Memory B cell (primary cell): ENCODE results near the gene ZCCHC14.

Experiments used
- ATAC-seq: fragments of 150-1000 bp; cut with Tn5 transposase; 2 replicates; pipeline ENCODE4 v1.10.0; 2021; ENCODE audit warnings: low read depth, mild to moderate bottlenecking, moderate library complexity
- DNase-seq, 2 donors: peaks; one replicate each; pipeline ENCODE4 v3.0.0; 2022; ENCODE audit warnings: low spot score in 2 of 2
- H3K27ac Mint-ChIP-seq: one replicate; pipeline ENCODE4 v1.8.0; 2022; ENCODE audit warnings: mild to moderate bottlenecking, moderate library complexity, mixed read lengths
- H3K27me3 Mint-ChIP-seq: one replicate; pipeline ENCODE4 v1.8.0; 2022; ENCODE audit warnings: mixed read lengths
- H3K36me3 Mint-ChIP-seq: one replicate; pipeline ENCODE4 v1.8.0; 2022; ENCODE audit warnings: mild to moderate bottlenecking, mixed read lengths
- H3K4me1 Mint-ChIP-seq: one replicate; pipeline ENCODE4 v1.8.0; 2022; ENCODE audit warnings: mixed read lengths
- H3K4me3 Mint-ChIP-seq: one replicate; pipeline ENCODE4 v1.8.0; 2022; ENCODE audit warnings: mild to moderate bottlenecking, moderate library complexity, mixed read lengths
- H3K9me3 Mint-ChIP-seq: one replicate; pipeline ENCODE4 v1.8.0; 2022; ENCODE audit warnings: mixed read lengths

The ZCCHC14 gene

GRCh38 chr16:87469169-87469568, 23.7 kb downstream of the ZCCHC14 start:
- Mint-ChIP-seq H3K9me3 (no peaks in the 10 kb centered on the region), H3K36me3 (no peaks in the 10 kb centered on the region), H3K27ac (no peak overlapping the region), H3K4me1 (peaks cover 11% of the 10 kb centered on the region), H3K27me3 (no peaks in the 10 kb centered on the region), H3K4me3 (no peak overlapping the region)
- DNase-seq (no peak), ATAC-seq (no peak)

DNA sequence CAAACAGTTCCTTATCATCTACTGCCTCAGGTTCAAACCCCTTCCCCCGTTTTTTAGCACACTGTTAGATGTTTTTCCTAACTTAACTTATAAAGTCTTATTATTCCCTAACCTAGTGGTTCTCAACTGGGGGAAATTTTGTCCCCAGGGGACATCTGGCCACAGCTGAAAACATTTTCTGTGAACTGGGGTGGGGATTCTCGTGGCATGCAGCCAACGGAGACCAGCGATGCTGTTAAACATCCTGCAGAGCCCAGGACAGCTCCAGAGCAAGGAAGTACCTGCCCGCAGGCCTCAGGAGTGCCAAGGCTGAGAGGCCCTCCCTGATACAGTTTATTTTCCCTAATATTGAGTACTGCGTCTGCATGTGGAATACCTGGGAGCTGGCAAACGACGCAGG, 24.3 kb downstream of the ZCCHC14 start:
- peaks cover 11% of the 10 kb centered on the region for H3K4me1 Mint-ChIP-seq
- no peaks in the 10 kb centered on the region for H3K36me3 Mint-ChIP-seq
- DNase-seq, result no peak
- no peaks in the 10 kb centered on the region for H3K9me3 Mint-ChIP-seq
- H3K27ac Mint-ChIP-seq, result no peak overlapping the region
- no peak overlapping the region for H3K4me3 Mint-ChIP-seq
- no peak for ATAC-seq
- H3K27me3 Mint-ChIP-seq, result no peaks in the 10 kb centered on the region

DNA sequence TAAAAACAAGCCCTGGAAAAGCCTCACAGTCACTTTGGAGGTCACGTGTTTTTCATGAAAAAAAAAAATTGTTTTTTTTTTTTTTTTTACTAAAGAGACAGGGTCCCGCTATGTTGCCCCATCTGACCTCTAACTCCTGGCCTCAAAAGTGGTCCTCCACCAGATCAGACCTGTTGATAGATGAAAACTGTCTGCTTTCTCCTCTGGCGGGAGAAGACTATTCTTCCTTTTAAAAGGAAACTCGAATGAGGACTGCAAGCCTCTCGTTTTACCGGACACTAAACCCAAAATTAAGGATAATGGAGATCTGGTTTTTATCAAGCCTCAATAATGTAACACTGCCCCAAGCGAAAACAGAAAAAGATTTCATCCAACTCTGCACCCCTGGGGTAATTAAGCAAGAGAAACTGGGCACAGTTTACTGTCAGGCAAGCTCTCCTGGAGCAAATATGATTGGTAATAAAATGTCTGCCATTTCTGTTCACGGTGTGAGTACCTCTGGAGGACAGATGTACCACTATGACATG, 25.8 kb downstream of the ZCCHC14 start:
- H3K27me3 Mint-ChIP-seq, result no peaks in the 10 kb centered on the region
- no peak for ATAC-seq
- no peak for DNase-seq
- H3K36me3 Mint-ChIP-seq, result no peaks in the 10 kb centered on the region
- H3K4me1 Mint-ChIP-seq, result peaks cover 11% of the 10 kb centered on the region
- no peak overlapping the region for H3K4me3 Mint-ChIP-seq
- H3K9me3 Mint-ChIP-seq, result no peaks in the 10 kb centered on the region
- no peak overlapping the region for H3K27ac Mint-ChIP-seq

GRCh38 chr16:87465879-87466278, 26.9 kb downstream of the ZCCHC14 start:
- H3K4me3 Mint-ChIP-seq, result no peak overlapping the region
- H3K9me3 Mint-ChIP-seq, result no peaks in the 10 kb centered on the region
- DNase-seq, result no peak
- no peak overlapping the region for H3K27ac Mint-ChIP-seq
- H3K36me3 Mint-ChIP-seq, result no peaks in the 10 kb centered on the region
- no peak for ATAC-seq
- H3K4me1 Mint-ChIP-seq, result peaks cover 13% of the 10 kb centered on the region
- no peaks in the 10 kb centered on the region for H3K27me3 Mint-ChIP-seq

DNA sequence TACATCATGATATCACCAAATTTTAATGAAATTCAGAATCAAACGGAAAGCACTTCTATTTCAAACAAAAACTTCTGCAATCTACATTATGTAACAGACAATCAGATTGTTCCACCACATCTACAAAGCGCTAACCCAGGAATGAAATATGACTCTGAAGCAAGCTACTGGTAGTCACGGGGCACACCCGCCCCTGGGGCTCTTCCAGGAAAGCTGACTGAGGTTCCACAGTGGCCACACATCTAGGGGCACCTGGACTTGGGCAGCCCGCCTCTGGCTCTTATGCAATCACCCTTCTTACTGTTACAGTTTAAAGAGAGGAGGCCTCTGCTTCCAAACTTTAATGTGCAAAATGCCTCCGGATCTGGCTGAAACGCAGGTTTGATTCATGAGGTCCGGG, 27.5 kb downstream of the ZCCHC14 start:
- Mint-ChIP-seq H3K36me3 (no peaks in the 10 kb centered on the region), H3K27me3 (no peaks in the 10 kb centered on the region), H3K4me1 (peaks cover 13% of the 10 kb centered on the region), H3K27ac (peak overlapping the region; percentile 8), H3K9me3 (no peaks in the 10 kb centered on the region), H3K4me3 (no peak overlapping the region)
- ATAC-seq (no peak), DNase-seq (no peak)

DNA sequence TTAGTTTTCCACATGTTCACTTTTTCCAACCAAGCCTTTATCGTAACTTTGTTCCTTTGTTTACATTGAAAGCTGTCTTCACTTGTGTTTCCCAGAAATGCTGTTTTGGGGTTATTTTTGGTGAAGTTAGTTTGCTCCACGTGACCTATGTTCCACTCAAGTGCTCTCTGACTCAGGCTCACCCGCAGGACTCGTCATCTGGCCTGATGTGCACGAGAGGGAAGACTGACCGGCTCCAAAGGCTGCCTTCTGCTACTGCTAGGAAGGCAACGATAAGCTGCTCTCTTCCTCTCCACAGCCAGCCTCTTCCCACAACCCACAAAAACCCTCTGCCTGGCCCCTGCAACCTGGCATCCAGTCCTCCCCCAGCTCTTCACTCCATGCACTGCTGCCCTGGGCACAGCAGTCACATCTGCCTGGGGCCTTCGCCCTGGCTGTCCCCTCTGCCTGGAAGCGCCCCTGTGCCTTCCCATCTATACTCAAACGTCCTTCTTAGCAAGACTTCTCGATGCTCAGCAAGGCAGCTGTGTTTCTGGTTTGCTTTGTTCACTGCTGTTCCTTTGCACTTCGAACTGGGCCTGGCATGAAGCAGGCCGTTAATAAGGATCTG, 28.0 kb downstream of the ZCCHC14 start:
- Mint-ChIP-seq H3K27me3 (no peaks in the 10 kb centered on the region), H3K36me3 (no peaks in the 10 kb centered on the region), H3K4me3 (no peak overlapping the region), H3K27ac (peak overlapping the region; percentile 8), H3K9me3 (no peaks in the 10 kb centered on the region), H3K4me1 (peaks cover 13% of the 10 kb centered on the region)
- ATAC-seq (peak; percentile 54), DNase-seq (no peak)

DNA sequence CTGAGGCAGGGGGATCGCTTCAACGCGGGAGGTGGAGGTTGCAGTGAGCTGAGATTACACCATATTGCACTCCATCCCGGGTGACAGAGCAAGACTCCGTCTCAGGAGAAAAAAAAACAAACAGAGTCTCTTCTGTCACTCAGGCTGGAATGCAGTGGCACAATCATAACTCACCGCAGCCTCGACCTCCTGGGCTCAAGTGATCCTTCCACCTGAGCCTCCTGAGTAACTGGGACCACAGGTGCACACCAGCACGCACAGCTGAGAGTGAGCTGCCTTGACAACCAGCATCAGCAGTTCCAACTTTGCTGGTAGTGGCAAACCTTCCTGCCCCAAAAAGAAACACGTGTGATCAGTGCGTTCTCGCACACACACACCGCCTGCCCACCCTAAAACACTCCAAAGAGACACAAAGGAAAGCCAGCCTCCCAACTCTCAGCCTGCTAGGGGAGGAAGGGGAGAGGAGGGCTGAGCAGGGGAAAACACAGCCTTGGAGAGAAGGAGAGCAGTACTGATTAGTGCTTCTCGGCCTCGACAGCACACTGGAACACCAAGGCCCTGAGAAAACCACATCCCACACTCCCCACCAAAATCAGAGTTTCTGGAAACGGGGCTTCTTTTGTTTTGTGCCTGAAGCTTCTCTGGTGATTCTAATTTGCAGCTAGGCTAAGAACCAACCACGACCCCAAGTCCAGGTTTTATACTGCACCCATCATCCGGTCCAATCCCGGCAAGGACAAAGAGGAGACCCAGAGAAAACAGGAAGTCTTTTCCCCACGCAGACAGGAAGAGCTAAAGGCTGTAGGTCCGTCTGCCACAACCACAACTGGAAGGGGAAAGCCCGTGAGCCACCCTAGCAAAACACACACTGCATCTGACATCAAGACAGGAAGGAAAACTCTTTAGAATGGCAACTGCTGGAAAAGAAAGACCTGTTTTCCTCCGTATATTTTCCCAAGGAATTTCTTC, 28.8 kb downstream of the ZCCHC14 start:
- no peaks in the 10 kb centered on the region for H3K36me3 Mint-ChIP-seq
- no peak overlapping the region for H3K4me3 Mint-ChIP-seq
- ATAC-seq, result peak; percentile 53
- H3K4me1 Mint-ChIP-seq, result peaks cover 13% of the 10 kb centered on the region
- no peaks in the 10 kb centered on the region for H3K9me3 Mint-ChIP-seq
- H3K27me3 Mint-ChIP-seq, result no peaks in the 10 kb centered on the region
- no peak overlapping the region for H3K27ac Mint-ChIP-seq
- DNase-seq, result no peak

GRCh38 chr16:87461466-87461991, 31.3 kb downstream of the ZCCHC14 start:
- no peaks in the 10 kb centered on the region for H3K36me3 Mint-ChIP-seq

DNA sequence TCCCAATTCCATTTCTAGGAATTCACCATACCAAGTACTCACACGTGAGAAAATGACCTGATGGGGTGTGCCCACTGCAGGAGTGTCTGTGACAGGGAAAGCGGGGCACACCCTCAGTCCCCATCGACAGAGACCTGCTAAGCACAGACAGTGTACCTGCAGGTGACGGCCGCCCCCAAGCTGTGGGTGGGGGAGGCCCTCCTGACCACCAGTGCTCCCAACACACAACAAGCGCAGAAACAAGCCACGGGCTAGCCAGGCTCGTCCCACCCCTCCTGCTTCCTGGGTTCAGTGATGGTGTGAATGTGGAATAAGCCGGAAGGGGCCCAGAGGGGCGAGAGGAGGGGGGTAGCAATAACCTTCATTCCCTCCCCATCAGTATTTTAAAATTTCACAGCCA, 31.9 kb downstream of the ZCCHC14 start:
- Mint-ChIP-seq H3K36me3 (no peaks in the 10 kb centered on the region), H3K27ac (no peak overlapping the region), H3K27me3 (no peaks in the 10 kb centered on the region), H3K4me1 (peaks cover 13% of the 10 kb centered on the region), H3K9me3 (no peaks in the 10 kb centered on the region), H3K4me3 (no peak overlapping the region)
- no peak for ATAC-seq
- DNase-seq, result no peak

More at GRCh38 chr16:87461466-87461991, 31.3 kb downstream of the ZCCHC14 start:
- H3K27ac Mint-ChIP-seq, result no peak overlapping the region
- H3K27me3 Mint-ChIP-seq, result no peaks in the 10 kb centered on the region
- peak in 1 of 2 donors; percentile 1 for DNase-seq
- no peak overlapping the region for H3K4me3 Mint-ChIP-seq
- peak; percentile 69 for ATAC-seq
- no peaks in the 10 kb centered on the region for H3K9me3 Mint-ChIP-seq
- peaks cover 13% of the 10 kb centered on the region for H3K4me1 Mint-ChIP-seq

- Mint-ChIP-seq H3K36me3 (no peaks in the 10 kb centered on the region), H3K9me3 (no peaks in the 10 kb centered on the region), H3K27ac (no peak overlapping the region), H3K27me3 (no peaks in the 10 kb centered on the region), H3K4me1 (peaks cover 8% of the 10 kb centered on the region), H3K4me3 (no peak overlapping the region)
- DNase-seq (no peak), ATAC-seq (no peak)
Observed at GRCh38 chr16:87459833-87460232, 33.0 kb downstream of the ZCCHC14 start.

DNA sequence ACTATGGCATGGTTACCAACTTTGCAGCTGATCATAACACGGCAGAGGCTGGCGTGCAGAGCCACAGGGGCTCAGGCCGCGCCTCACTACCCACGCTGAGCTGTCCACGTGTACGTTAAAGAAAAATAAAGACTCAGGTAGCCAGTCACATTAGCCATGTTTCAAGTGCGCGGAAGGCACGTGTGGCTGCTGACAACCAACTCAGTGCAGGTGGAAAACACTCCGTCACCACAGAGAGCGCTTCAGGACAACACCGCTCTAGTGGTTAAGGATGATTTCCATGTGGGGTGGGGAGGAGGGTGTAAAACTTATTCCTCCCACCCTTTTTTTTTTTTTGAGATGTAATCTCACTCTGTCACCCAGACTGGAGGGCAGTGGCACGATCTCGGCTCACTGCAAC, 33.8 kb downstream of the ZCCHC14 start:
- no peaks in the 10 kb centered on the region for H3K27me3 Mint-ChIP-seq

GRCh38 chr16:87458424-87458915, 34.4 kb downstream of the ZCCHC14 start:
- H3K4me1 Mint-ChIP-seq, result peaks cover 2% of the 10 kb centered on the region
- H3K4me3 Mint-ChIP-seq, result no peak overlapping the region
- ATAC-seq, result no peak
- H3K9me3 Mint-ChIP-seq, result no peaks in the 10 kb centered on the region
- DNase-seq, result no peak
- no peak overlapping the region for H3K27ac Mint-ChIP-seq
- H3K27me3 Mint-ChIP-seq, result no peaks in the 10 kb centered on the region
- no peaks in the 10 kb centered on the region for H3K36me3 Mint-ChIP-seq

More for the DNA sequence above, 33.8 kb downstream of the ZCCHC14 start:
- Mint-ChIP-seq H3K9me3 (no peaks in the 10 kb centered on the region), H3K4me3 (no peak overlapping the region), H3K27ac (no peak overlapping the region), H3K36me3 (no peaks in the 10 kb centered on the region), H3K4me1 (peaks cover 2% of the 10 kb centered on the region)
- DNase-seq (no peak), ATAC-seq (no peak)

GRCh38 chr16:87457709-87458423, 35.0 kb downstream of the ZCCHC14 start:
- no peak for DNase-seq

More at GRCh38 chr16:87457709-87458423, 35.0 kb downstream of the ZCCHC14 start:
- Mint-ChIP-seq H3K4me3 (no peak overlapping the region), H3K9me3 (no peaks in the 10 kb centered on the region), H3K4me1 (peaks cover 2% of the 10 kb centered on the region), H3K27me3 (no peaks in the 10 kb centered on the region), H3K27ac (no peak overlapping the region), H3K36me3 (no peaks in the 10 kb centered on the region)
- ATAC-seq, result no peak
